GM12892 (cell line): ENCODE measurements around the gene RGS7.

ENCODE experiments used
- POLR2A ChIP-seq: IDR thresholded peaks from 2 replicates; pipeline ENCODE4 v1.6.1; 2011; ENCODE audit warnings: low read depth, low read length, control low read depth
- POLR2AphosphoS5 ChIP-seq: IDR thresholded peaks from 2 replicates; pipeline ENCODE4 v1.6.1; 2011; ENCODE audit warnings: low read depth, low read length, control low read depth

DNA sequence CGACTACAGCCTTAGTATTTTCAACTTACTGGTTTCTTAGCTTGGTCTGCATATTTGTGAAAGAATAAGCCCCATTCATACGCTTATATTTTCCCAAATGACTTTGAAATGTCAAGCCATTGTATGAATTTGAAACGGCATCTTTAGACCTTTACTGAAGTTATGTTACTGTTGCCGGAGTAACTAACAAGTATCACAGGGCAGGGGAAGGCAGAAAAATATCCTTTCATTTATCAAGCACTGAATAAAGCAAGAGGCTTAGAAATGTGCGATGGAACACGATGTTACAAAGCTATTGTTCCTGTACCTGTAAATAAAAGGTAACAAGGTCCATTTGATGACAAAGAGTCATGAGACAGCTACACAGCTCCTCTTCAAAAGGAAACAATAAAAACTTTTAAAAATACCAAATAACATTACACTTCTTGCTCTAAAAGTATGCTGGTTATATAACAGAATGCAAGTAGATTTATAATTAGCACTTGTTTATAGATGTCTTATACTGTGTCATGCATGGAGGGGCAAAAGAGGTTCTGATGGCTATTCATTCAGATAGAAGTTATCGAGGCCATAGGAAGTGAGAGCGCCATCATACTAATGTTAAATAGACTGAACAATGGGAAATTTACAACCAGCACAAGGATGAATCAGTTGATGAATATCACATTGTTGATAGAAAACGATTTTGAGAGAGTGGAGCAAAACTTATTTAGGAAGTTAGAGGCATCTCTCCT lies 322.6 kb downstream of the RGS7 start:
- TF ChIP-seq POLR2AphosphoS5 (no peak), POLR2A (no peak)
